Stimulated activated CD8-positive, alpha-beta memory T cell treated with anti-CD3 and anti-CD28 coated beads, Interleukin-4, amount 100 ng/mL, for 24 hours (primary cell): Measurements from ENCODE around the gene C17orf58.
A peak's percentile ranks its signal among the peaks of the same experiment; 100 is the strongest.
"Not testable (repeated sequence)": the region's sequence is repeated elsewhere in the genome, so short reads cannot be mapped to it uniquely, and the experiment has no call there.

Source experiments
- DNase-seq: peaks from one replicate; pipeline ENCODE4 v3.0.0-alpha.2; 2020; ENCODE audit warnings: low read depth

The C17orf58 gene

DNA sequence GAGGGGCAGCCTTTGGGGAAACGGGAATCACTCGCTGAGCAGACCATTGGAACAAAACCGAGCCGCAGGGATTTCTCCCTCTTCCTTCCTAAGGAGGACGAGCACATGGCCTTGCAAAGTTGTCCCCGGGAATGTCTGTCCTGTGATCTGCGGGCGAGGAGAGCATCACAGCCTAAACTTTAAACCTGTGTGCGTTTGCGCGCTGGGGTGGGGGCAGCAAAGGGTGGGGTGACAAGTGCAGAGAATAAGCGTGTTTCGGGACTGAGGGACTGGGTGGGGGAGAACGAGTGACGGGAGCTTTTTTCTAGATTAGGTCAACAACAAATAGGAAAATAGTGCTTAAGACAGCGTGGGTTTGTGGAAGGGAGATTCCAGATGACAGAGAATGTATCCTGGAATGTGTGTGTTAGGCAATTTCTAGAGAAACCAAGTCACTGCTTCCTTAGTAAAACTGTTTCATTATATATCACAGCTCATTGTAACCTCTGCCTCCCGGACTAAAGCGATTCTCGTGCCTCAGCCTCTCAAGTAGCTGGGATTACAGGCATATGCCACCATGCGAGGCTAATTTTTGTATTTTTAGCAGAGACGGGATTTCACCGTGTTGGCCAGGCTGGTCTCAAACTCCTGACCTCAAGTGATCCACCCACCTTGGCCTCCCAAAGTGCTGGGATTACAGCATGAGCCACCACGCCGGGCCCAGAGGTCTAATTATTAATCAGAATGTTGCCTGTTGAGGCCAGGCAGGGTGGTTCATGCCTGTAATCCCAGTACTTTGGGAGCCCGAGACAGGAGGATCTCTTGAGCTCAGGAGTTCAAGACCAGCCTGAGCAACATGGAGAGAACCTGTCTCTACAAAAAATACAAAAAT, at the start of gene C17orf58:
TSS of gene C17orf58 (minus strand) at position 169 of the 871 bp plus-strand sequence. CDS start 271 bp downstream, outside the sequence.
- not testable (repeated sequence) for DNase-seq

DNA sequence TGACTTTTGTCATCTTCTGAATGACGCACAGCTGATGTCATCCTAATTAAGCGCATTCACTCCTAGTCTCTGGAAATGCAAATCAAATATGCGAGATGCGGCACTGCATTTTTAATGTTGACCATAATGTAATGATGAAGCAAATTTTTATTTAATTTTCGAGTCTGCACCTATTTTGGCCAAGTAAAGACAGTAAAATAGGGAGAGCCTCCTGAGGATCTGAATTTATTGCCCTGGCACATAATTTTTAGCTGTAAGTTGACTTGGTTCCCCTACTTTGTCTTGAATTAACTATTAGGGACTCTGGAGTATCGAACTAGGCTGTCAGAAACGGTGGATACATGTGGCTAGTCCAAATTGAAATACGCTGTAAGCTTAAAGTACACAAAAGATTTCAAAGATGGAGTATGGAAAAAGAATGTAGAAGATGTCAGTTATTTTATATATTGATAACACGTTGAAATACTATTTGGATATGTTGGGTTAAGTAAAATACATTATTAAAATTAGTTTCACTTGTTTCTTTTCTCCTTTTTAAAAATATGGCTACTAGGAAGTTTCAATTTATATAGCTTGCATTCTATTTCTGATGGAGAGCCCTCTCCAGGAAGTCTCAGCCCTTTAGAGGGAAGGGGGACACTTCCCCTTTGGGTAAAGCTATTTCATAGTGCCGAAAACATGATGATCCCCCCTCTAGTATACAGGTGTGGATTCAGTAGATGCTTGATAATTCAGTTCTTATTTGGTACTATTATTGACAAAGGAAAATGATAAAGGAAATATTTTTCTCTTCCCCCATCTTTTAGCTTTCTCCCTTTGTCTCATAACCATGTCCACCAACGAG, 40.3 kb upstream of the C17orf58 start:
- no peak for DNase-seq

DNA sequence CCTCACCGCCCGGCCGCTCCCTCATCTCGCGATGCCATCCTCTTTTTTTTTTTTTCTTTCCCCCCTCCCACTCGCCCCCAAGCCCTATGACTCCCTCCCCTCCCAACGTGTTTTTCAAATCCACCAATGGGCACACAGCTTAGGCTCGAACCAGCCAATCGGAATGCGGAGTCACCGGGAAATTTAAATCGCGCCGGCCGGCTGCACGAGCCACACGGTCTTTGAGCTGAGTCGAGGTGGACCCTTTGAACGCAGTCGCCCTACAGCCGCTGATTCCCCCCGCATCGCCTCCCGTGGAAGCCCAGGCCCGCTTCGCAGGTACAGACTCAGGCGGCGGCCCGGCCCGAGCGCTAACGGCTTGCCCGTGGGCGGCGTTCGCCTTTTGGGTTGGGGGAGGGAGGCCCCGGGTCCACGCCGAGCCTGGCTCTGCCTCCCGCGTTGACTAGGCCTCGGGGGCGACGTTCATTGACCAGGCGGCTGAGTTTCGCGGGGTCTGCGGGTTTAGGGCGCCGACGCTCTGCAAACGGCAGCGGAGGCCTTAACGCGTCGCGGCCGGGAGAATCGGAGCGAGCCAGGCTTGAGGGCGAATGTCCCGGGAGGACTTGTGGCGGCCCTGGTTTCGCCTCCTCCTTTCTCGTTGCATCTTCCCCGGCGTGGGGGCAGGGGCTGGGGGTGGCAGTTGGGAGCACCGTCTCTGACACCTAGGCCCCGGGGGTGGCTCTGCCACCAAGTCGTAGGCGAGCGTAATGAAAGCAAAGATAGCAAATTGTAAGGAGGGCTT, 39.4 kb upstream of the C17orf58 start, which contains the start of gene KPNA2:
TSS of gene KPNA2 (plus strand) at position 213 of the 781 bp plus-strand sequence. CDS start 1,398 bp downstream, outside the sequence.
- DNase-seq = peak; percentile 81

DNA sequence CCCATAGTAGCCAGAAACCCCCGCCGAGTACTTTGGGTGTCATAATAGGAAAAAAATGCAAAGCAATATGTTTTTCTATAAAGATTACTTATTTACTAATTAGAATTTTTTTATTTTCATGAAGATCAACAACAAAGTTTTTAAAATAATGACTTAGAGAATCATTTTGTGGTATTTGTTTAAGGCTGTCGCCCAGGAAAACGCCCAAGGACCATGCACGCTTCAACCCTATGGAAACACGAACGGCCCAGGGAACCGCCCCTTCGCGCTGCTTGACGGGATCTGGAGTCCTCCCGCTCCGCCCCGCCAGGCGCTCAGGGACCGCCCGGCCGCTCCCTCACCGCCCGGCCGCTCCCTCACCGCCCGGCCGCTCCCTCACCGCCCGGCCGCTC, 38.9 kb upstream of the C17orf58 start:
- peak; percentile 86 for DNase-seq

DNA sequence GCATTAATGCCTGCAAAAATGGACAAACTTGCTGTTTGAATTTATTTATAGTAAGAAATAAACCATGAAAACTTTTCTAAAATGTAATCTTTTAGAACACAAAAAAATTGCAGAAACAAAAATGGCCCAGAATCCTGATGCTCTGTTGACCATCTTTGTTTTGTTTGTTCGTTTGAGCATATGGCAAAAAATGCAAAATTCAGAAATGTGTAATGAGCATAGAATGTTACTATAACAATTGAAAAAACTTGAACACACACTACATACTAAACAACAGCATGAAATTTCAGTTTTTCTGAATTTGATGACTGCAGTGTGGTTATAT, 38.1 kb upstream of the C17orf58 start:
- DNase-seq = no peak

DNA sequence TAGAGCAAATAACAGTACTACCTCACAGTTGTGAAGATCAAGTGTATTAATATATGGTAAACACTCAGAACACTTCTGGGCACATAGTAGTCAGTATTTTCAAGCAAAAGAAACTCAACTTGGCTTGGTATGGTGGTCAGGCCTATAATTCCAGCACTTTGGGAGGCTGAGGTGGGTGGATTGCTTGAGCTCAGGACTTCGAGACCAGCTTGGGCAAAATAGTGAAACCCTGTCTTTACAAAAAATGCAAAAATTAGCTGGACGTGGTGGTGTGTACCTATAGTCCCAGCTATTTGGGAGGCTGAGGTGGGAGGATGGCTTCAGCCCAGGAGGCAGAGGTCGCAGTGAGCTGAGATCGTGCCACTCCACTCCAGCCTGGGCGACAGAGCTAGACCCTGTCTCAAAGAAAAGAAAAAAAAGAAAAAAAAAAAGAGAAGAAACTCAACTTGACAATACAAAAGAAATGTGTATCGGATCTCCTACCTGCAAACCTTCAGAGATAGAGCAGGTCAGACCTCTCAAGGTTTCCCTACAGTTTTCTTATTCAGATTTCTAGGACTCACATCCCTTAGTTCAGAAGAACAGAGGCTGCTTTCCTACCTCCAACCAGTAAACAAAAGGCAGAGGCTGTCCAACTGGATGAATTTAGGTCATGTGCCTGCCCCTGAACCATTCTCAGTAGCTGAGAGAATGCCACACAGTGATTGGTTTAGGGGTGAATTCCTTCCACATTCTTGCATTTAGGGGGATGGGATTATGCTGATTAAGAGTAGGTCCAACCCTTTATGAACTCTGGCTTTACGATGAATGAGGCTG, 37.6 kb upstream of the C17orf58 start:
- DNase-seq = no peak

DNA sequence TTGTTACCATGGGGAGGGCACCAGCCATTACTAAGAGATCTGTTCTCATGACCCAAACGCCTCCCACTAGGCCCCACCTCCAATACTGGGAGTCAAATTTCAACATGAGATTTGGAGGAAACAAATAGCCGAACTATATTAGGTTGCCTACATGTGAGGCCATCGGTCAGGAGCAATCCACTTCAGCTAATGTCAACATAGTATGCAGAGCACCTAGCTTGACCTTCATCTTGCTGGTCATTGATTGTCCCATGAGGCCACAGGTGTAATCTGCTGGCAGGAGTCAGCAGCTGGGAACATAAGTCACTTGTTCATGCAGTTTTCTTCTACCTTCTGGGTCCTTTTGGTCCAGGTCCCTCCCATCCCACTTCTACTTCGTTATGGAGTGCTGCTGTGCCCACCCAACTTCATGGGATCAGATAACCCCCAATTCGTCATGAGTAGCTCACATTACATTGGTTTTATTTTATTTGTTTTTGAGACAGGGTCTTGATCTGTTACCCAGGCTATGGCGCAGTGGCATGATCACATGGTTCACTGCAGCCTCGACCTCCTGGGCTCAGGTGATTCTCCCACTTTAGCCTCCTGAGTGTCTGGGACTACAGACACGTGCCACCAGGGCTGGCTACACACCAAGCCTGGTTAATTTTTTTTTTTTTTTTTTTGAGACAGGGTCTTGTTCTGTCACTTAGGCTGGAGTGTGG, 33.4 kb upstream of the C17orf58 start:
- DNase-seq = no peak

DNA sequence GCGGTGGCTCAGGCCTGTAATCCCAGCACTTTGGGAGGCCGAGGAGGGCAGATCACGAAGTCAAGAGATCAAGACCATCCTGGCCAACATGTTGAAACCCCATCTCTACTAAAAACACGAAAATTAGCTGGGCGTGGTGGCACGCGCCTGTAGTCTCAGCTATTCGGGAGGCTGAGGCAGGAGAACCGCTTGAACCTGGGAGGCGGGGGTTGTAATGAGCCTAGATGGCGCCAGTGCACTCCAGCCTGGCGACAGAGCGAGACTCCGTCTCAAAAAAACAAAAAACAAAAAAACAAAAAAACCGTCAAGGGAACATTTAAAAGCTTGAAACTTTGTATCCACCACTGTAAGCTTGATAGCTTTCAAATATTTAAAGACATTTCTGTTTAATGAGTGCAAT, 26.3 kb upstream of the C17orf58 start:
- not testable (repeated sequence) for DNase-seq

DNA sequence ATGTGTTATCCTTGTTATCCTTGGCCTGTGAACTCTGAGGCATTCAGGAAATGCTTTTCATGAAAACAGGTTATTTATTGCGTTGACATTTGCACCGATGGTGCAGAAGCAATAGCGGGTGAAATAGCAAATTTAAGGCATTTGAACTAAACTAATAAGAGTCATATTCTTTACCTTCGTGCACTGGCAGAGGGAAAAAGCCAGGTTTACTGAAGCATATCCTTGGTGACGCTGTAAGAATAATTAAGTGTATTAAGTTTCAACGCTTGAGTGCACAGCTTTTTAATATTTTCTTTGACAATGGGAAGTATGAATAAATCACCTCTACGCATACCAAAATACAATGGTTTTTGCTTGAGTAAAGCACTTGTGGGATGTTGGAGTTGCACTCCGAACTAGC, 25.7 kb upstream of the C17orf58 start:
- no peak for DNase-seq

DNA sequence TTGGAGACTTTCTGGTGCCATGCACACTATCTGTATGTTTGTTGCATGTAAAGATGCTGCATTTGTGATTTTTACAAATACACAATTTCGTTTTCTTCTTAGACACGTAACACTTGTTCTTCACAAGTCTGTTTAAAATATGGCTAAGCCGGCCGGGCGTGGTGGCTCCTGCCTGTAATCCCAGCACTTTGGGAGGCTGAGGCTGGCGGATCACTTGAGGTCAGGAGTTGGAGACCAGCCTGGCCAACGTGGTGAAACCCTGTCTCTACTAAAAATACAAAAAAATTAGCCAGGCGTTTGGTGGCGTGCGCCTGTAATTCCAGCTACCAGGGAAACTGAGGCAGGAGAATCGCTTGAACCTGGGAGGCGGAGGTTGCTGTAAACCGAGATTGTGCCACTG, 24.5 kb upstream of the C17orf58 start:
- DNase-seq = not testable (repeated sequence)

DNA sequence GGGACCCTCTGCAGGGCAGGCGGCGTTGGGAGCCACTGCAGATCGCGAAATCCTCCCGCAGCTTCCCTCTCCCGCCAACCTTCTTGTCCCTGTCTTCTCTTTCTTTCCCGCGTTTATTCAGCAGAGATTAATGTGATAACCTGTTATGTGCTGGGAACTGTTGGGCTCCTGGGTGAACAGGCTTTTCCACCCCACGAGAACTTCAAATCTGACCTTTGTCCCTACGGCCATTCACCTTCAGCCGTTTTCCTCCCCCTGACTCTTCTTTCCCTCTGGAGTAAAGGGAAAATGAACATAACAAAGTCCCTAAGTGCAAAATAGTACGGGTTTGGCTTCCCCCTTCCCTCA, 24.1 kb upstream of the C17orf58 start:
- no peak for DNase-seq

DNA sequence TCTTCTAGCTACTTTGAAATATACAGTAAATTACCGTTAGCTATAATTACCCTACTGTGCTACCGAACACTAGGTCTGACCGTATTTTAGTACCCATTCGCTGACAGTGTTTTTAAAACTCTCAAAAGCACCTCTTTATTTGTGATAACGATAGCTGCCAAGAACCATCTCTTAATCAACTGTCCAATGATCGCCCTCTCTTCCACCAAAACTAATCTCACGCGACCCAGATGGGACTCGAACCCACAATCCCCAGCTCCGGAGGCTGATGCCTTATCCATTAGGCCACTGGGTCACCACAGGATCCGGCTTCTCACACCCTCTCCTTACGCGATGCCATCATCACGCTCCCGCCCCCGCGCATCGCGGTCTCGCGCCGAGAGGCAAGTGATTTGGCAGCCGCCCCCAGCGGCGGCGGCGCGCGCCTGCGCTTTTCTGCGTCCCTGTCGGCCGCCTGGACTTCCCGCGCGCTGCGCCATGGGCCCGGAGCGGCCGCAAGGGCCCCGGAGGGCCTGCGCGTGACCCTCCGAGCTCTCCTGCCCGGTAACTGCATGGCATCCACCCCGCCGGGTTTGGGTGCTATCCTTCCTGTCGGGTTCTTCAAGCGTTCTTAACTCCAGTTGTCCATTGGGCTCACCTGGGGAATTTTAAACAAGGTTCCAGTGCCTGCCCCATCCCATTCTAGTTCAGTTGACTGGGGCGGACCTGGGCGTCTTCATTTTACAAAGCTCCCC, 23.6 kb upstream of the C17orf58 start:
- DNase-seq = peak; percentile 96

DNA sequence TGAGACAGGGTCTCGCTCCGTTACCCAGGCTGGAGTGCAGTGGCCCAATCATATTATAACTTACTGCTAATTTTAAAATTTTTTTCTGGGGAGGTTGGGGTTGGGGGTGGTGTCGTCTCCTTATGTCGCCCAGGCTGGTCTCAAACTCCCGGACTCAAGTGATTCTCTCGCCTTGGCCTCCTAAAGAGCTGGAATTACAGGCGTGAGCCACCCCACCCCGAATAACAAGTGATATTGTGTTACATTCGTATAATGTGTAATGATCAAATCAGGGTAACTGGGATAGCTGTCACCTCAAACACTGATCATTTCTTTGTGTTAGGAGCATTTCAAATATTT, 23.0 kb upstream of the C17orf58 start:
- DNase-seq = no peak

DNA sequence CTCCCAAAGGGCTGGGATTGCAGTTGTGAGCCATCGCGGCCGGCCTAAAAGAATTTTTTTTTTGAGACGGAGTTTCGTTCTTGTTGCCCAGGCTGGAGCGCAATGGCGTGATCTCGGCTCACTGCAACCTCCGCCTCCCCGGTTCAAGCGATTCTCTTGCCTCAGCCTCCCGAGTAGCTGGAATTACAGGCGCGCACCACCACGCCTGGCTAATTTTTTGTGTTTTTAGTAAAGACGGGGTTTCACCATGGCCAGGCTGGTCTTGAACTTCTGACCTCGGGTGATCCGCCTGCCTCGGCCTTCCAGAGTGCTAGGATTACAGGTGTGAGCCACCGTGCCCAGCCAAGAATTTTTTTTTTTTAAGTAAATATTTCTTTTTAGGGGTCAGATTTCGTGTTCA, 22.2 kb upstream of the C17orf58 start:
- DNase-seq = not testable (repeated sequence)

DNA sequence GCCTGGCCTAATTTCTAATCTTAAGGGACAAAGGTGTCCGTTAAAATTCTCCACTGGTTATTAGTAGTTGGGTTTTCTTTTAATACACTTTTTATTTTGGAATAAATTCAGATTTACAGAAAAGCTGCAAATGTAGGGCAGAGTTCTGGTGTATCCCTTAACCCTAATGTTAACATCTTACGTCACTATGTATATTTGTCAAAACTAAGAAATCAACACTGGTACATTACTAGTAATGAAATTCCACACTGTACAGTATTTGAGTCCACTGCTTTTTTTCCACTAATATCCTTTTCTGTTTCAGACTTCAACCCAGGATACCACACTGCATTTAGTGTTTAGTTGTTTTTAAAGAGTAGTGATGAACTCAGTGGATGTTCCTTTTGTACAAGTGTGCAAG, 20.6 kb upstream of the C17orf58 start:
- DNase-seq = no peak

DNA sequence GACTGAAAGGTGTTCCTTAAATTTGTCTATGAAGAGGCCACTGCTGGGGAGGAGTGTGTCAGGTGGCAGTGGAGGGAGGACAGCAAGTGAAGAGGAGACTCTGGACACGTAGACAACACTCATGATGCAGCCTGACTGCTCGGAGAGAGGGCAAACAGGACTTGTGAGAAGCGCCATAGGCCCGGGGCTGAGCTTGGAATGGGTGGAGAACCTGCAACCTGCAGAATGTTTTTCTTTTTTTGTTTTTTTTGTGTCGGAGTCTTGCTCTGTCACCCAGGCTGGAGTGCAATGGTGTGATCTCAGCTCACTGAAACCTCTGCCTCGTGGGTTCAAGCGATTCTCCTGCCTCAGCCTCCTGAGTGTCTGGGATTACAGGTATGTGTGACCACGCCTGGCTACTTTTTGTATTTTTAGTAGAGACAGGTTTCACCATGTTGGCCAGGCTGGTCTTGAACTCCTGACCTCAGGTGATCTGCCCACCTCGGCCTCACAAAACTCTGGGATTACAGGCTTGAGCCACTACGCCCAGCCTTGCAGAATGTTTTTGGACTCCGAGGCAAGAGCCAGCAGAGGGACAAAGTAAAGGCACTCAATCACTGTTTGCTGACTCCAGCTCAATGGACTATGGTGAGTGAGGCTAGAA, 18.9 kb upstream of the C17orf58 start:
- no peak for DNase-seq

DNA sequence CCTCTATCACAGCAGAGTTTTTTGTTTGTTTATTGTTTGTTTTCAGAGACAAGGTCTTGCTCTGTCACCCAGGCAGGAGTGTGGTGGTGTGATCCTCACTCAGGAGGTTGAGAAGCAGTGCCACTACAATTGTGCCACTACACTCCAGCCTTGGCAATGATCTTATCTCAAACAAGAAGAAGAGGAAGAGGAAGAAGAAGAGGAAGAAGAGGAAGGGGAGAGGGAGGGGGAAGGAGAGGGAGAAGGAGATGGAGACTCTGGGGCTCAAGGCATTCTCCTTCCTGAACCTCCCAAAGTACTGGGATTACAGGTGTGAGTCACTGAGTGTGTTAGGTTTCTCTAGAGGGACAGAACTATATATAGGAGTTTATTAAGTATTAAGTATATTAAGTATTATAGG, 17.1 kb upstream of the C17orf58 start:
- DNase-seq = no peak

DNA sequence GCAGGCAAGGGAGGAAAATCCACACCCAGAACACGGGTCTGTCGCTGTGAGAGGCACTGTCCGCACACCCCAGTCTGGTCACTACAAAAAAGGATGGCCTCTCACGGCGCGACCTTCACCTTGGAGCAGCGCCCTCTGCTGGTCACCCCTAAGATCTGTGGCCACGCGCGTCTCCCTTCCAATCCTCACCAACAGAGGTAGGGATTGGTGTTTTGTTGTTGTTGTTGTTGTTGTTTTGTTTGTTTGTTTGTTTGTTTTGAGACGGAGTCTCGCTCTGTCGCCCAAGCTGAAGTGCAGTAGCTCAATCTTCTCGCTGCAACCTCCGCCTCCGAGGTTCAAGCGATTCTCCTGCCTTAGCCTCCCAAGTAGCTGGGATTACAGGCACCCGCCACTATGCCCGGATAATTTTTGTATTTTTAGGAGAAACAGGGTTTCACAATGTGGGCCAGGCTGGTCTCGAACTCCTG, 15.0 kb upstream of the C17orf58 start:
- peak; percentile 48 for DNase-seq

DNA sequence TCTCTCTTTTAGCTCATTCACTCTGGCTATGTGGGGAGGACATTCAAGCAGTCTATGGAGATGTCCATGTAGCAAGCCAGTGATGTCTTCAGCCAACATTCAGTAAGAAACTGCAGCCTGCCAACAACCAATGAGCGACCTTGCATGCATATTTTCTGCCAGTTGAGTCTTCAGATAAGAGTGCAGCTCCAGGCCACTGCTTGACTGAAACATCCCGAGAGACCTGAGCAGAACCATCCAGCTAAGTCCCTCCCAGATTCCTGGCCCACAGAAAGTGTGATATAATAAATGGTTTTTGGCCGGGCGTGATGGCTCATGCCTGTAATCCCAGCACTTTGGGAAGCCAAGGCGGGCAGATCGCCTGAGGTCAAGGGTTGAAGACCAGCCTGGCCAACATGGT, 10.5 kb upstream of the C17orf58 start:
- no peak for DNase-seq

DNA sequence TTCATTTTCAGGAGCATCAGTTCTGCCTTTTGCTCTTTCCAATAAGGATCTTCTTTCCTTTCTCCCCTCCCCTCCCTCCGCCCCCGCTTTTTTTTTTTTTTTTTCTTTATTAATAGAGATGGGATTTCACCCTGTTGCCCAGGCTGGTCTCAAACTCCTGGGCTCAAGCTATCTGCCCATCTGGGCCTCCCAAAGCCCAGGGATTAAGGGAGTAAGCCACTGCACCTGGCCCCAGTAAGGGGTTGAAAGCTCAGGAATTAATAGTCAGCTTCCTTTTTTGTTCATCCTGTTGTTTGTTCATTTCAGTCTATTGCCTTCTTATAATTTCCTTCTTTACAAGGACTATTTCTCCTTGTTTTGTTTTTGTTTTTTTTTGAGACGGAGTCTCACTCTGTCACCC, 7.9 kb upstream of the C17orf58 start:
- DNase-seq = no peak
